ENCODE measurements around the gene RXRA.

DNA sequence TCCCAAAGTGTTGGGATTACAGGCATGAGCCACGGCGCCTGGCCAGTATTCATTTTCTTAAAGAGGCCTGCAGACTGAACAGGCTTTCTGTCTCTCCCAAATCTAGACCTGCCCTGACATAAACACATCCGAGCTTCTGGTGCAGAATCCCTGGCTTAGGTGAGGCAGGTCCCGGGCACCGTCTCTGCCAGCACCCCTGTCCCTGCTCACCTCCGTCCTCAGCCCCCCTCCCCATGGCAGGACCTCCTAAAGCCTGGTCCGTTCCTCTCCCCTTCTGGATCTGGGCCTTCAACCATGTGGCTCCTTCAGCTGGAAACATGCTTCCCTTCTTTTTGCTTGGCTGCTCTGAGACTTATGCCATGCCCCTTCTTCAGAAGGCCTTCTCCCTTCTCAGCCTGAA lies 22.7 kb upstream of the RXRA start:
- TF ChIP-seq, protein P1, sequence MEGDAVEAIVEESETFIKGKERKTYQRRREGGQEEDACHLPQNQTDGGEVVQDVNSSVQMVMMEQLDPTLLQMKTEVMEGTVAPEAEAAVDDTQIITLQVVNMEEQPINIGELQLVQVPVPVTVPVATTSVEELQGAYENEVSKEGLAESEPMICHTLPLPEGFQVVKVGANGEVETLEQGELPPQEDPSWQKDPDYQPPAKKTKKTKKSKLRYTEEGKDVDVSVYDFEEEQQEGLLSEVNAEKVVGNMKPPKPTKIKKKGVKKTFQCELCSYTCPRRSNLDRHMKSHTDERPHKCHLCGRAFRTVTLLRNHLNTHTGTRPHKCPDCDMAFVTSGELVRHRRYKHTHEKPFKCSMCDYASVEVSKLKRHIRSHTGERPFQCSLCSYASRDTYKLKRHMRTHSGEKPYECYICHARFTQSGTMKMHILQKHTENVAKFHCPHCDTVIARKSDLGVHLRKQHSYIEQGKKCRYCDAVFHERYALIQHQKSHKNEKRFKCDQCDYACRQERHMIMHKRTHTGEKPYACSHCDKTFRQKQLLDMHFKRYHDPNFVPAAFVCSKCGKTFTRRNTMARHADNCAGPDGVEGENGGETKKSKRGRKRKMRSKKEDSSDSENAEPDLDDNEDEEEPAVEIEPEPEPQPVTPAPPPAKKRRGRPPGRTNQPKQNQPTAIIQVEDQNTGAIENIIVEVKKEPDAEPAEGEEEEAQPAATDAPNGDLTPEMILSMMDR (IDR thresholded peaks at IDR 0.05; ENCODE audit: insufficient read depth, low read depth, low read length), result no peak
- no peak for TF ChIP-seq EZH2 (IDR thresholded peaks at IDR 0.05; ENCODE audit: insufficient read depth, low read length)

Data from astrocyte (in vitro differentiated cells and primary cell).